H9 (cell line): ENCODE measurements around the gene PCYT1B. TPM values are rescaled to one million over a fixed set of nuclear protein-coding genes. Genes with fewer than 3 reads are reported as not detected.
"Not testable (repeated sequence)": the region's sequence is repeated elsewhere in the genome, so short reads cannot be mapped to it uniquely, and the experiment has no call there.

Source experiments
- DNase-seq: peaks from one replicate; pipeline ENCODE4 v3.0.0-alpha.2; 2017
- H2AFZ ChIP-seq: one replicate; pipeline ENCODE4 v1.6.1; 2013; ENCODE audit warnings: mild to moderate bottlenecking, low read length, control low read depth, moderate library complexity
- H2AK5ac ChIP-seq: 2 replicates; pipeline ENCODE4 v1.6.1; 2013; ENCODE audit warnings: low read length, control low read depth, mixed read lengths; ENCODE audit not compliant: insufficient read length
- H2BK120ac ChIP-seq: one replicate; pipeline ENCODE4 v1.6.1; 2013; ENCODE audit warnings: low read depth, mild to moderate bottlenecking, low read length, control low read depth, inconsistent platforms; ENCODE audit not compliant: poor library complexity, severe bottlenecking
- H2BK12ac ChIP-seq: 2 replicates; pipeline ENCODE4 v1.6.1; 2013; ENCODE audit warnings: low read length, control low read depth, mixed read lengths, low read depth; ENCODE audit not compliant: insufficient read length
- H2BK15ac ChIP-seq: 2 replicates; pipeline ENCODE4 v1.6.1; 2013; ENCODE audit warnings: low read depth, low read length, control low read depth
- H2BK20ac ChIP-seq: one replicate; pipeline ENCODE4 v1.6.1; 2013; ENCODE audit warnings: low read depth, mild to moderate bottlenecking, low read length, control low read depth, inconsistent platforms; ENCODE audit not compliant: poor library complexity, severe bottlenecking
- H2BK5ac ChIP-seq: 2 replicates; pipeline ENCODE4 v1.6.1; 2013; ENCODE audit warnings: low read length, control low read depth, mixed read lengths; ENCODE audit not compliant: insufficient read length
- H3K14ac ChIP-seq: 2 replicates; pipeline ENCODE4 v1.6.1; 2013; ENCODE audit warnings: low read length, control low read depth; ENCODE audit not compliant: insufficient read depth
- H3K18ac ChIP-seq: 2 replicates; pipeline ENCODE4 v1.6.1; 2013; ENCODE audit warnings: low read depth, mild to moderate bottlenecking, mixed read lengths, low read length, control low read depth; ENCODE audit not compliant: insufficient read length
- H3K23ac ChIP-seq: 2 replicates; pipeline ENCODE4 v1.6.1; 2013; ENCODE audit warnings: low read length, control low read depth, mixed read lengths, low read depth; ENCODE audit not compliant: insufficient read length
- H3K23me2 ChIP-seq: 2 replicates; pipeline ENCODE4 v1.6.1; 2013; ENCODE audit warnings: low read depth, mild to moderate bottlenecking, mixed read lengths, low read length, control low read depth; ENCODE audit not compliant: insufficient read length, poor library complexity, severe bottlenecking
- H3K27ac ChIP-seq: 2 replicates; pipeline ENCODE4 v1.5.1; 2013; ENCODE audit warnings: low read length, control low read depth, mixed read lengths, low read depth; ENCODE audit not compliant: insufficient read length
- H3K27me3 ChIP-seq: 2 replicates; pipeline ENCODE4 v1.6.1; 2013; ENCODE audit warnings: low read length, control low read depth, inconsistent platforms; ENCODE audit not compliant: insufficient read depth
- H3K4ac ChIP-seq: 2 replicates; pipeline ENCODE4 v1.6.1; 2013; ENCODE audit warnings: low read depth, mild to moderate bottlenecking, control low read depth, inconsistent platforms, low read length, moderate library complexity
- H3K4me1 ChIP-seq: 2 replicates; pipeline ENCODE4 v1.6.1; 2013; ENCODE audit warnings: low read length, control low read depth, inconsistent platforms; ENCODE audit not compliant: insufficient read depth
- H3K4me2 ChIP-seq: 2 replicates; pipeline ENCODE4 v1.6.1; 2013; ENCODE audit warnings: low read length, control low read depth, mixed read lengths; ENCODE audit not compliant: insufficient read length, insufficient read depth
- H3K56ac ChIP-seq: 2 replicates; pipeline ENCODE4 v1.6.1; 2013; ENCODE audit warnings: low read depth, mild to moderate bottlenecking, mixed read lengths, low read length, control low read depth; ENCODE audit not compliant: insufficient read length
- H3K79me1 ChIP-seq: 2 replicates; pipeline ENCODE4 v1.6.1; 2013; ENCODE audit warnings: low read depth, mild to moderate bottlenecking, moderate library complexity, low read length, control low read depth, inconsistent platforms; ENCODE audit not compliant: insufficient read depth, poor library complexity, severe bottlenecking
- H3K79me2 ChIP-seq: 2 replicates; pipeline ENCODE4 v1.6.1; 2013; ENCODE audit warnings: low read length, control low read depth, inconsistent platforms; ENCODE audit not compliant: insufficient read depth
- H3K9ac ChIP-seq: 2 replicates; pipeline ENCODE4 v1.6.1; 2013; ENCODE audit warnings: low read length, control low read depth, mixed read lengths; ENCODE audit not compliant: insufficient read length; ENCODE audit errors: extremely low read depth
- H3K9me3 ChIP-seq: one replicate; pipeline ENCODE4 v1.6.1; 2013; ENCODE audit warnings: low read depth, low read length, inconsistent platforms; ENCODE audit not compliant: control insufficient read depth
- H3T11ph ChIP-seq: one replicate; pipeline ENCODE4 v1.6.1; 2013; ENCODE audit warnings: mild to moderate bottlenecking, low read length, control low read depth, inconsistent platforms
- H4K20me1 ChIP-seq: one replicate; pipeline ENCODE4 v1.6.1; 2013; ENCODE audit not compliant: control insufficient read depth, insufficient read length, insufficient read depth
- H4K5ac ChIP-seq: 2 replicates; pipeline ENCODE4 v1.6.1; 2013; ENCODE audit warnings: low read depth, mild to moderate bottlenecking, mixed read lengths, low read length, control low read depth; ENCODE audit not compliant: insufficient read length
- H4K8ac ChIP-seq: replicated peaks from 2 replicates; pipeline ENCODE4 v1.6.1; 2013; ENCODE audit warnings: low read length, control low read depth, mixed read lengths, low read depth; ENCODE audit not compliant: insufficient read length
- H4K91ac ChIP-seq: 2 replicates; pipeline ENCODE4 v1.6.1; 2013; ENCODE audit warnings: low read depth, mild to moderate bottlenecking, moderate library complexity, mixed read lengths, low read length, control low read depth; ENCODE audit not compliant: insufficient read length
- H3K27ac Mint-ChIP-seq, 3 experiments: 2 replicates in 2 of 3; 3 replicates in 1 of 3; pipeline ENCODE4 v1.8.0; 2020 to 2021; ENCODE audit warnings: mixed read lengths in 3 of 3, mild to moderate bottlenecking in 1 of 3, moderate library complexity in 1 of 3
- H3K27me3 Mint-ChIP-seq: 2 replicates; pipeline ENCODE4 v1.8.0; 2021; ENCODE audit warnings: low read depth, mild to moderate bottlenecking, moderate library complexity, mixed read lengths
- H3K36me3 Mint-ChIP-seq, 3 experiments: 2 replicates in 2 of 3; 3 replicates in 1 of 3; pipeline ENCODE4 v1.8.0; 2020 to 2021; ENCODE audit warnings: low read depth in 3 of 3, mixed read lengths in 3 of 3; ENCODE audit not compliant: insufficient read depth in 1 of 3
- H3K4me1 Mint-ChIP-seq, 2 experiments: 2 replicates each; pipeline ENCODE4 v1.8.0; 2020; ENCODE audit warnings: mixed read lengths in 2 of 2
- H3K4me3 Mint-ChIP-seq, 2 experiments: 2 replicates in 1 of 2; 3 replicates in 1 of 2; pipeline ENCODE4 v1.8.0; 2020 to 2021; ENCODE audit warnings: mild to moderate bottlenecking in 2 of 2, mixed read lengths in 2 of 2, moderate library complexity in 1 of 2
- H3K9me3 Mint-ChIP-seq, 2 experiments: 2 replicates in 1 of 2; 3 replicates in 1 of 2; pipeline ENCODE4 v1.8.0; 2020; ENCODE audit warnings: mild to moderate bottlenecking in 2 of 2, mixed read lengths in 2 of 2, moderate library complexity in 1 of 2
- WGBS: extraction: QIAGEN DNeasy Blood & Tissue Kit; methylation state at CpG from one replicate; pipeline ENCODE4 v1.1.7; 2013; ENCODE audit warnings: missing lambda C conversion rate, low lambda C conversion rate, mixed read lengths; ENCODE audit not compliant: insufficient read length; ENCODE audit errors: extremely low coverage; 5-methylcytosine and 5-hydroxymethylcytosine counted together
- total RNA-seq: library from RNA; stranded (reverse); gene quantifications from 2 replicates; pipeline ENCODE4 v1.2.1, GENCODE V29; 2021
- TF ChIP-seq, protein P1 (sequence below): fragments of 200-600 bp; sonication (generic); conservative IDR thresholded peaks from 3 replicates; pipeline ENCODE4 v1.8.0; 2021; ENCODE audit warnings: antibody characterized with exemption, mild to moderate bottlenecking

The PCYT1B gene
- total RNA-seq, 1 experiment from 2014 or later, result 29.1 TPM

DNA sequence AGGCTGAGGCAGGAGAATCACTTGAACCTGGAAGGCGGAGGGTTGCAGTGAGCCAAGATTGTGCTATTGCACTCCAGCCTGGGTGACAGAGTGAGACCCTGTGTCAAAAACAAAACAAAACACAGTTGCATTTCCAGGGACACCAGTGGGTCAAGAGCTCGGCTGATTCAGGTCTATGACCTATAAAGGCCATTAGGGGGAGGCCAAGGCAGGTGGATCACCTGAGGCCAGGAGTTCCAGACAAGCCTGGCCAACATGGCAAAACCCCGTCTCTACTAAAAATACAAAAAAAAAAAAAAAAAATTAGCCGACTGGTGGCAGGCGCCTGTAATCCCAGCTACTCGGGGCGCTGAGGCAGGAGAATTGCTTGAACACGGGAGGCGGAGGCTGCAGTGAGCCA lies 8.5 kb upstream of the PCYT1B start:
- no CpG with 5 or more reads among the region's 9 CpGs for WGBS
- H2BK15ac ChIP-seq, H3K27me3 ChIP-seq, H3K23ac ChIP-seq, H4K5ac ChIP-seq, H3T11ph ChIP-seq, H3K27ac Mint-ChIP-seq, H2AFZ ChIP-seq, H4K20me1 ChIP-seq, H3K79me2 ChIP-seq, H3K4me3 Mint-ChIP-seq, H3K36me3 Mint-ChIP-seq, H3K56ac ChIP-seq, H3K9ac ChIP-seq, H3K9me3 ChIP-seq, H3K4me1 ChIP-seq, H3K27me3 Mint-ChIP-seq, H4K8ac ChIP-seq, H3K27ac ChIP-seq, H3K23me2 ChIP-seq, H2BK12ac ChIP-seq, H3K4ac ChIP-seq, H2BK20ac ChIP-seq, H3K9me3 Mint-ChIP-seq, H3K14ac ChIP-seq, H2BK5ac ChIP-seq, H2AK5ac ChIP-seq, H3K18ac ChIP-seq, H4K91ac ChIP-seq, H3K4me2 ChIP-seq, H2BK120ac ChIP-seq, H3K79me1 ChIP-seq: not testable (repeated sequence)
- TF ChIP-seq, protein P1, sequence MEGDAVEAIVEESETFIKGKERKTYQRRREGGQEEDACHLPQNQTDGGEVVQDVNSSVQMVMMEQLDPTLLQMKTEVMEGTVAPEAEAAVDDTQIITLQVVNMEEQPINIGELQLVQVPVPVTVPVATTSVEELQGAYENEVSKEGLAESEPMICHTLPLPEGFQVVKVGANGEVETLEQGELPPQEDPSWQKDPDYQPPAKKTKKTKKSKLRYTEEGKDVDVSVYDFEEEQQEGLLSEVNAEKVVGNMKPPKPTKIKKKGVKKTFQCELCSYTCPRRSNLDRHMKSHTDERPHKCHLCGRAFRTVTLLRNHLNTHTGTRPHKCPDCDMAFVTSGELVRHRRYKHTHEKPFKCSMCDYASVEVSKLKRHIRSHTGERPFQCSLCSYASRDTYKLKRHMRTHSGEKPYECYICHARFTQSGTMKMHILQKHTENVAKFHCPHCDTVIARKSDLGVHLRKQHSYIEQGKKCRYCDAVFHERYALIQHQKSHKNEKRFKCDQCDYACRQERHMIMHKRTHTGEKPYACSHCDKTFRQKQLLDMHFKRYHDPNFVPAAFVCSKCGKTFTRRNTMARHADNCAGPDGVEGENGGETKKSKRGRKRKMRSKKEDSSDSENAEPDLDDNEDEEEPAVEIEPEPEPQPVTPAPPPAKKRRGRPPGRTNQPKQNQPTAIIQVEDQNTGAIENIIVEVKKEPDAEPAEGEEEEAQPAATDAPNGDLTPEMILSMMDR, result peak; percentile 60; the same call in 2 of the 3 replicates
- DNase-seq, result peak; percentile 54
- H3K4me1 Mint-ChIP-seq, result peaks cover 22 to 25% of the 10 kb centered on the region in 2 experiments
